Measurements from ENCODE around the gene GTSE1.
"Not testable (repeated sequence)": the region's sequence is repeated elsewhere in the genome, so short reads cannot be mapped to it uniquely, and the experiment has no call there.

The GTSE1 gene

DNA sequence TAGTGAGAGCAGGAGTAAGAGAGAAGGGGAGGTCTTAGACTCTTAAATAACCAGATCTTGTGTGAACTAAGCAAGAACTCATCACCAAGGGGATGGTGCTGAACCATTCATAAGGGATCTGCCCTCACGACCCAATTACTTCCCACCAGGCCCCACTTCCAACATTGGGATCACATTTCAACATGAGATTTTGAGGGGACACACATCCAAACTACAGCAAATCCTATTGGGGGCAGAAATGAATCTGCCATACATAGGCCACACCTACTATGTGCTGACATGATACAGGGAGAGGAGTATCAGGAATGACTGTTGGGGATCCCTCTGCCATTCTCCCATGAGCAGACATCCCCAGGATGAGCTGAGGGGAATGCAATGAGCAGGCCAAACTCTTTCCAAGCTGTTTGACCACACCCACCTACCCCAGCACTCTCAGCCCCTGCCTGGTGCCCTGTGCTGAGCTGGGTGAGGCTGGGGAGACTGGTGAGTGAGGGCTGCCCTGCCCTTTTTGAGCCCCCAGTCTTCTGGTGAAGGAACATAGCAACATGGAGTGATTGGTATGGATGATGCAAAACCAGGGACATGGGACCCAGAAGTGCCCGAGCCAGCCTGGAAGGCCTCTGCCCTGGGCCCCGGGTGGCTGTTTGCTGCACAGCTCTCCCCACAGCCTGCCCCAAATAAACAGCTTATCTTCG, 1.2 kb upstream of the GTSE1 start:
- no peak for DNase-seq

DNA sequence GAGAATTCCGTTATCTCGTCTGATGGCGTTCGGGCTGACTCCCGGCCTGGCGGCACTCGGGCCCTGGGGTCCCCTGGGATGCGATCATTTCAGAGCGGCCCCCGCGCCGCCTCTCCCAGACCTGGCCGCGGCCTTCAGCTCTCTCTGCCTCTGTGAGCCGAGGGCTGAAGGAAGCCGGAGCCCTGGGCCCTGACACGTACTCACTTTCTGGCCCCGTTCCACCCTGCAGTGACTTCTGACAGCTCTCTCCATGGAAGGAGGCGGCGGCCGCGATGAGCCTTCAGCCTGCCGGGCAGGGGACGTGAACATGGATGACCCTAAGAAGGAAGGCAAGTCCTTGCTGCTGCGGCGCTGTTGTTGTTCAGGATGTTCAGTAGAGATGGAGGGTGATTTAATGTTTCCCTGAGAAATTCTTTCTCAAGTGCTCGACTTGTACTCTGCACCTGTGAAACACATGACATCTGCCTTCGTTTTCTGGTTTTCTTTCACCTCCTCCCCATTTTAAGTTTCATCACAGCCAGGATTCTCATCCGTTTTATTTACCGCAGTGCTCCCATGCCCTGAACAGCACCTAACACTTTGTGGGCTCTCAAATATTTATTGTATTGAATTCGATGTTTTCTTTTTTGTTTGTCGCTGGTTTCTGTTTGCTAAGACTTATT, 612 bp downstream of the GTSE1 start:
- no peak for DNase-seq

DNA sequence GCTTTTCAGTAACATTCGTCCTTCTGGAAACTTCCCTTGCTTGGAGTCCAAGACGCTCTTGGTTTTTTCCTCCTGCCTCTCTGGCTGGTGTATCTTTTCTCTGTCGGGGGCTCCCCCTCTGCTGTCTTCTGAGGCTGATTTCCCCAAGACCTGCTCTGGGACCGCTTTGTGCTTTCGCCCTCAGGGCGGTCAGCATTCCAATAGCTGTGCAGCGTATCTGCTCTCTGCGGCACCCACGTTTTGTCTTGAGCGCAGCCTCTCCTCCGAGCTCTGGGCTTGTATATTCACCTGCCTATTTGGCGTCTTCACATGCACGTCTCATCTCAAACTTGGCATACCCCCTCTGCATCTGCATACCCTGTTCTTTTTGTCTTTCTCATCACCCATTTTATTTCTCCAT, 2.4 kb downstream of the GTSE1 start:
- no peak for DNase-seq

DNA sequence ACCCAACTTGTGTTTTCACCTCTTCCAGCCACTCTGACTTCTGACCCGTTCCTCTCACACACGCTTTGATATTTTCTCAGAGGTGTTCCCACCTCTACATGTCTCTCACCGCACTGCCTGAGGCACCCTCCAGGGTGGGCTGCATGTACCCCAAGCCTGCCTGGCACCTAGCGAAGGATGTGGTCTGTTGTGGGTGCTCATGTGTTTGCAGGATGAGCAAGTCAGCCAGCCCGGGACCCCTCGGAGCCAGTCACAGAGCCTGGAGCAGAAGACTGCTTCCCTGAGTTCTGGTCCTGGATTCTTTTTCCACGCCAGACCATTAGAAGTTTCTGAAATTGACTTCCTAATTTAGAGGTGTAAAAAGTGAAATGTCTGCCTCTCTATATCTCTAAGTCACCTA, 3.8 kb downstream of the GTSE1 start:
- DNase-seq = no peak

DNA sequence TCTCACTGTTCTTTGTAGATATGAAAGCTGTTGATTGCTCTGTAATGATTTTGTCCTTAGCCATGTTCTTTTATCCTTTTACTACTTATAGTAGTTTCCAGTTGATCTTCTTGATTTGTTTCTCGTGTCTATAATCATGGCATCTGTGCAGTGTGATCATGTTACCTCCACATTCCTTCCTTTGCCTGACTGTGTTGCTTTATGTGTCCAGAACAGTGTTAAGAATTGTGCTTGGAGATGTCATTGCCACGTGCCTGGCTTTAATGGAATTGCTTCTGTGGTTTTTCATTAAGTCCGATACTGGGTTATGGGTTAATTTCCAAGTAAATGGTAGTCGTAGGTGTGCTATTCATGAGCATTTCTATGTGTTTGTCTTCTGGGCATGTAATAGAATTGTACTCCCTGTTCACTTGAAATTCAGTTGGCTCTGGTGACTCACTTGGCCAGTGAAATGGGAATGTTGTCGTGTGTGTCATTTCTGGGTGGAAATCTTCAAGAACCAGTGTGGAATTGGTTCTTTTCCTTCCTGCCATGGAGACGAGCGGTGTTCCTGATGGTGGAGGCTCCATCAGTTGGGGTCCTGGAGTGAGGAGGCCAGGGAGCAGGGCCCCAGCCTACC, 6.8 kb downstream of the GTSE1 start:
- no peak for DNase-seq

DNA sequence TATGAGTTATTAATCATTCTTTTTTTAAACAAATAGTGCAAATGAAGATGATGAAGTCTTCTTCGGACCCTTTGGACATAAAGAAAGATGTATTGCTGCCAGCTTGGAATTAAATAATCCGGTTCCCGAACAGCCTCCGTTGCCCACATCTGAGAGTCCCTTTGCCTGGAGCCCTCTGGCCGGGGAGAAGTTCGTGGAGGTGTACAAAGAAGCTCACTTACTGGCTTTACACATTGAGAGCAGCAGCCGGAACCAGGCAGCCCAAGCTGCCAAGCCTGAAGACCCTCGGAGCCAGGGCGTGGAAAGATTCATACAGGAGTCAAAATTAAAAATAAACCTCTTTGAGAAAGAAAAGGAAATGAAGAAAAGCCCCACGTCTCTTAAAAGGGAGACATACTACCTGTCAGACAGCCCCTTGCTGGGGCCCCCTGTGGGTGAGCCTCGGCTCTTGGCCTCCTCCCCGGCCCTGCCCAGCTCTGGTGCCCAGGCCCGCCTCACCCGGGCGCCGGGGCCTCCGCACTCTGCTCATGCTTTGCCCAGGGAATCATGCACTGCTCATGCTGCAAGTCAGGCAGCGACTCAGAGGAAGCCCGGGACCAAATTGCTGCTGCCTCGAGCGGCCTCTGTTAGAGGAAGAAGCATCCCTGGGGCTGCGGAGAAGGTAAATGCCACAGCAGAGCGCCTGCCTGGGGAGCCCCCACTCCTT, 11.8 kb downstream of the GTSE1 start:
- DNase-seq = no peak

DNA sequence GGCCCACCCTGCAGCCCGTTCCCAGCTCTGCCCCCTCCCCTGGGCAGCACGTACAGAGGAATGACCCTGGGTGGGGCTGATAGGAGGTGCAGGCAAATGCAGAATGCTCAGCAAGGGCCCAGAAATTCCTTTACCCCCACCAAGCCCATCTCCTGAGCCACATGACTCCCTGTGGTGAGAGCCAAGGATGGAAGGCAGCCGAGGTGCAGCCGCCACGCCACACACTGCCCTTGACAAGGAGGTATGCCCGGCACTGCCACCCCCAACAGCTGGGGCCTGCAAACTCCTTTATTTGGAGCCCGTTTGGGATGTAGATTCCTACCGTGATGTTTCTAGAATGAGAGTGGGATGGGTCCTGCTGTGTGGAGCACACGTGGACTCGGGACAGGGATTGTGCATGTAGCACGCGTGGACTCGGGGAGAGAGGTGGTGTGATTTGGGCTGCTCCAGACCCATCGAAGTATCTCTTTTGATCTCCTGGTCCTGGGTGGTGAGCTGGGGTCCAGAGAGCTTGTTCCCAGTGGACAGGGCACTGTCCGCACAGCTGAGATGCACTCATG, 12.9 kb downstream of the GTSE1 start:
- no peak for DNase-seq

DNA sequence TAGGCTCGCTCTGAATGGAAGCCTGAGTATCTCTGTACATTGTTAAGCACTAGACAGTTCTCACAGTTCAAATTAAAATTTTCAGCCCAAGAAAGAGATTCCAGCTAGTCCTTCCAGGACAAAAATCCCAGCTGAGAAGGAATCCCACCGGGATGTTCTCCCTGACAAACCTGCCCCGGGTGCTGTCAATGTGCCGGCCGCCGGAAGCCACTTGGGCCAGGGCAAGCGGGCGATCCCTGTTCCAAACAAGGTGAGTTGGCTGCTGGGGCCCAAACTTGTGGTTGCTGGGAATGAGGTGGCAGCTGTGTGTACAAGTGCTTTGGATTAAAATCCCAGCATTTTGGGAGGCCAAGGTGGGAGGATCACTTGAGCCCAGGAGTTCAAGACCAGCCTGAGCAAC, 15.4 kb downstream of the GTSE1 start:
- no peak for DNase-seq

DNA sequence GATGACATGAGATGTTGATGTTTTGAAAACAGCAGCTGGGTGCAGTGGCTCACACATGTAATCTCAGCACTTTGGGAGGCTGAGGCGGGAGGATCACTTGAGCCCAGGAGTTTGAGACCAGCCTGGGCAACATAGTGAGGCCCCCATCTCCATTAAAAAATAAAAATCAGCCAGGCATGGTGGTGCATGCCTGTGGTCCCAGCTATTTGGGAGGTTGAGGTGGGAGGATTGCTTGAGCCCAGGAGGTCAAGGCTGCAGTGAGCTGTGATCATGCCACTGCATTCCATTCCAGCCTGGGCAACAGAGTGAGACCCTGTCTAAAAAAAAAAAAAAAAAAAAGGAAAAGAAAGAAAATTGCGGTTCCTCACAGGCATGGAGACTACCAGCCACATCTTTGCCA, 16.2 kb downstream of the GTSE1 start:
- not testable (repeated sequence) for DNase-seq

DNA sequence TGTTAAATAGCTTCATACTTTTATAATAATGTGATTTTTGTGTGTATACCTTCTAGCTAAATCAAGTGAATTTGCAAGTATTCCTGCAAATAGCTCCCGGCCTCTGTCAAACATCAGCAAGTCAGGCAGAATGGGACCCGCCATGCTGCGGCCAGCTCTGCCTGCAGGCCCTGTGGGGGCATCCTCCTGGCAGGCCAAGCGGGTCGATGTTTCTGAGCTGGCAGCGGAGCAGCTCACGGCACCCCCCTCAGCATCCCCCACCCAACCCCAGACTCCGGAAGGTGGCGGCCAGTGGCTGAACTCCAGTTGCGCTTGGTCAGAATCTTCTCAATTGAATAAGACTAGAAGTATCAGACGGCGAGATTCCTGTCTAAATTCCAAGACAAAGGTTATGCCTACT, 19.3 kb downstream of the GTSE1 start:
- DNase-seq = no peak

DNA sequence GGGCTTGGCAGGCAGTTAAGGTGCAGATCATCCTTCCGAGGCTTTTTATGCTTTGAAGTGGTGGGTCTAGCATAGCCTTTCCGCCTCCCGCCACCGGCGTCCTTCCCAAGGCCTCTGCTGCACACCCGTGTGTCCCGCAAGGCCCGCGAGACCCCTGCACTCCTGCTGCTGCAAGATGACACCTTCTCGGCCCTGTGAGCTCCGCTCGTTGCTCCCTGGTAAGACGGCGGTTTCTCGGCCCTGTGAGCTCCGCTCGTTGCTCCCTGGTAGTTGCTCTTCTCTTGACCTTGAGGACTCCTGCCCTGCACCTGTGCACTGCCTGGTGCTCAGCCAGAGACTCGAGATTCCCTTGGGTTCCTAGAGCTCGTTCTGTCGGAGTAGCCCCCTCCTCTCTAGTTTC, 21.0 kb downstream of the GTSE1 start:
- DNase-seq = no peak

DNA sequence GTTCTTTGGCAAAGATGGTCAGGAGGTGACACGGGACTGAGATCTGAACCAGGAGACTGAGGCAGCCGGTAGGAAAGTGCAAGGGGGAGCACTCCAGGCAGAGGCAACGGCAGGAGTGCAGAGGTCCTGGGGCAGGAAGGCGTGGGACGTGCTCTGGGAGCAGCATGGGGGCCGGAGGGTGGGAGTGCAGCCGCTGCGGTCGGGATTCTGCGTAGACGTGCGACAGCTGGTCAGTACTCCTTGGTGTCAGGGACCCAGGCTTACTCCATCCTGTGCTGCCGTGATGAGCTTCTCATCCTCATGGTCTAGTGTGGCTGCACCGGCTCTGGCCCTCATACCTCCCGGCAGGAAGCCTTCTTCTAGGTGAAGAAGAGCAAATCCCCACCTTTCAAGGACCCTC, 21.9 kb downstream of the GTSE1 start:
- no peak for DNase-seq

DNA sequence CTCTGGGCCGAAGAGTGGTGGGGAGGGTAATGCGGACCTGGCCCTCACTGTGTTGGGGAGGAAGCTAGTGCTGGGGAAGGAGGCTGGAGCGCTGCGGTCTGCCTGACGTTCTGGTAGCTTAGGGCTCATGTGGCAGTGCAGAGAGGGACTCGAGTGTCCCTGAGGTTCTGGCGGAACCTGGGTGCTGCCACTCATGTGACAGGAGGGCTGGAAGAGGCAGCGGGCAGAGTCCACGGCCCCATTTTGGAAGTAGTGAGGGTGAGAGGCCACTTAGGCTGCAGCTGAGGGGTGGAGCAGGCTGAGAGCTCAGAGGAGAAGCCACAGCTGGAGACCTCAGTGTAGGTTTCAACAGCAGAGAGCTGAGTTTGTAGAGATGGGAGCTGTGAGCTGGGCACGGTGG, 22.6 kb downstream of the GTSE1 start:
- DNase-seq = no peak

DNA sequence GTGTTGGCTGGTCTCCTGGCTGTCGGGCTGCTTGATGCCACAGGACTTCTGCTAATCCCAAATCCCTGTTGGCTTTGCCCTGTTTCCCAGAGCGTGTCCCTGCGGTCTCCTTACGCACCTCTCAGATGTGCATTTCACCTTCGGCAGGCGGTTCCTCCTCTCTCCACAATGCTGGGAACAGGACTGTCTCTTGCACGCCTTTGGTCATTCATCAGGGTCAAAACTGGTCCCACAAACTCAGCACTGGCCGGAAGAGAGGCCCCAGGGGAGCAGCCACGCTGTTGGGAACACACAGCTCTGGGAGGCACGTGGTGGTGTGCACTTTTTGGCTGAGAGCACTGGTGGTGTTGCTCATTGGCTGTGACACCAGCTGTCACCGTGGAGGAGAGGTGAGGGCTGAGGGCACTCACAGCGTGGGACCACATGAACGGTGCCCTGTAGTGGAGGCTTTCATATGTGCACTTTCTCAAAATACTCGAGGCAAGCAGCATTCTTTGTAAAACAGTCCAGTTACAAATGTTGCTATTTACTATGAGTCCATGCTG, 23.6 kb downstream of the GTSE1 start:
- DNase-seq = no peak

DNA sequence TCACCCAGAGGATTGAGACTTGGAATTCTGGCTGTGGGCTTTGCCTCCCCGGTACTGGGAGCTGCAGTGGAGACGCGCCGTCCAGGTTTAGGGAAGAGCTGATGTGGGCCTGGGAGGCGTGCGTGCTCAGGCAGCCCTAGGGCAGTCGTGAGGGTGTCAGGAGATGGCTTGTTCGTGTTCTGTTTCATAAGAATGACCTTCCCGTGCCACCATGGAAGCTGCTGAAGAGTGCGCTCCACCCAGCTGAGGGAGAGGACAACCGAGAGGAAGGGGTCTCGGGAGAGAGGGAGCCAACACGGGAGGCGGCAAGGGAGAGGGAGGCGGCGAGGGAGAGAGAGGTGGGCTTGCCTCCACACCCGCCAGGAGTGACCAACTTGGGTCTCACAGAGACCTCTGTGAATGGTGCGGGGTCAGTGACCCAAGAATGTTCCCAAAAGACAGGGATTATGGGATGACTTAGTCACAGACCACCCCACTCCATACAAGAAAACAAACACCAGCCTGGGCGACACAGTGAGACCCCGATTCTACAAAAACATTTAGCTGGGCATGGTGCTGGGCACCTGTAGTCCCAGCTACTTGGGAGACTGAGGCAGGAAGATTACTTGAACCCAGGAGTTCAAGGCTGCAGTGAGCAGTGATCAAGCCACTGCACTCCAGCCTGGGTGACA, 24.2 kb downstream of the GTSE1 start:
- DNase-seq = no peak

DNA sequence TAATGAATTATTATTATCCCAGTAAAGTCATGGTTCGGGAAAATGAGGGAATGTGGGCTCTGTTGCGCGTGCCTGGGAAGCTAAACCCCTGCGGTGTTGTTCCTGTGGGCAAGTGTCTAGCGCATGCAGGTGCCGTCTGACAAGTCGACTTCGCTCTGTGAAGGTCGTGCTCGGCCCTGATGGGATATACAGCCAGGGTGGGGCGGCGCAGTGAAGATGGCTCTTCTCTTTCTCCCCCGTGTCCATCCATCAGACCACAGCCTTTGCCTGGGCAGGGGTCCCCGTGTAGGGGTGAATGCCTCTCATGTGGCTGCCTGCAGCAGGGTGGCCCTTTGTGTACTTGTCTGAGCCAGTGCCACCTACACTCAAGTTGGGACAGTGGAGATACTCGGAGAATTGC, 26.0 kb downstream of the GTSE1 start:
- no peak for DNase-seq

DNA sequence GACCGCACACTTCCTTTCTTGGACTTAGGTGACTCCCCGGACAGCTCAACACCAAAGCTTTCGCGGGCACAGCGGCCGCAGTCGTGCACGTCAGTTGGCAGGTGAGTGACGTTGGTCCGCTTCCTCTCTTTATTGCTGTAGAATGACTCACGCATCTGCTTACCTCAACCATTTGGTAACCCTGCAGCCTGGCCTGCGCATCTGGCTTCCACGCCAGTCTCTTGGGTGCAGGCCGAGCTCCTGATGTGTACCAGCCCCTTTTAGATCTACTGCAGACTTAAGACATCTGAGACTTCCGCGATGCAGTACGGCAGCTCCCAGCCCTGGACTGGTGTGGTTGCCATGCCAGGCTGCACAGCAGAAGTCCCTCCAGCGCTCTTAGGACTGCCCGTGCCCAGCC, 26.5 kb downstream of the GTSE1 start:
- DNase-seq = no peak

DNA sequence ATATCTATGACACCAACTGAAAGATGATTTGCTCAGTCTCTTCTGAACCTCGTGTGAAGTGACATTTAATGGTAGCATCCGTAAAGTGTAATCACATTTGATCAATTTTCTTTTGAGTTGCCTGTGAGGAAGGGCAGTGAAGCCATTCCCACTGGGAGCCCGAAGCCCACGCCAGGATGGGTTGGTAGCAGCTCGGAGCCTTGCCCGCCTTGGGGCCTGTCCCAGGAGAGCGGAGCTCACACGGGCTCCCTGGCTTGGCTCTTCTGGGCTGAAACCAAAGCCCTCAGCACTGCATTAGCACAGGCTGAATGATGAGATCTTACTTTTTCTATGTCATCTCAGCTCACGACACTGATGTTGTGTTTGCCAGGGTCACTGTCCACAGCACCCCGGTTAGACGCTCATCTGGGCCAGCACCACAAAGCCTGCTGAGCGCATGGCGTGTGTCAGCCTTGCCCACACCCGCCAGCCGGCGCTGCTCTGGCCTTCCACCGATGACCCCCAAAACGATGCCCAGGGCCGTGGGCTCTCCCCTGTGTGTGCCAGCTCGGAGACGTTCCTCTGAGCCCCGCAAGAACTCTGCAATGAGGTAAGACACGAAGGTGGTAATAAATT, 29.5 kb downstream of the GTSE1 start:
- no peak for DNase-seq

DNA sequence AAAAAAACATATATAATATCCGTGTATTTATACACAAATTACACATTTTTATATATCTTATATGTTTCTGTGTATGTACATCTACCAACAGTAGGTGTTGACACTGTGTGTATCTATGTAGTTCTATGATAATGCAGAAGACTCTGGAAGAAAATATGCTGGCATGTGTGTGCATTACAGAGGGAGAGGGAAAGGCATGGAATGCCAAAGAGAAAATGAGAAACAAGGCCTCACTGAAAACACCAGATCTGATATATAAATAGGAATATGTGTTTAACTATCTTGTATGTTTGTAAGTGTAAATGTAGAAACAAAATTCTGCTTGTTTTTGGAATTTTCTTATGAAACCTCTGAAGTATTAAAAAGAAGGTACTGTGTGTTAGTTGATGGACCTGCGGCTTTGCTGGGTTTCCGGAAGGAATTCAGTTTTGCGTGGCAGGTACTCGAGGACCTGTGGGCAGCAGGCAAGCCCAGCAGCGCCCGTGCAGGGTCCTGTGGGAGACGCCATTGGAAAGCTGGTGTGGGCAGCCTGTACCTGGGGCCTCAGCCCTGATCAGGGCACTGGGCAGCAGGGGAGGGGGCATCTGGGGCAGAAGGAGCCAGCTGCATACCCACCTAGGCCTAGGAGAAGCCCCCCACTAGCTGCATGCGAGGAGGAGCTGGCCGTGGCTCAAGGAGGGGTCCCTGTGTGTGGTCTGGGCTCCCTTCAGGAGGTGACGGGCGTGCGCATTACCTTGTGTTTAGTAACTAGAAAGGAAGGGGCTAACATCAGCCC, 31.2 kb downstream of the GTSE1 start:
- DNase-seq = no peak

DNA sequence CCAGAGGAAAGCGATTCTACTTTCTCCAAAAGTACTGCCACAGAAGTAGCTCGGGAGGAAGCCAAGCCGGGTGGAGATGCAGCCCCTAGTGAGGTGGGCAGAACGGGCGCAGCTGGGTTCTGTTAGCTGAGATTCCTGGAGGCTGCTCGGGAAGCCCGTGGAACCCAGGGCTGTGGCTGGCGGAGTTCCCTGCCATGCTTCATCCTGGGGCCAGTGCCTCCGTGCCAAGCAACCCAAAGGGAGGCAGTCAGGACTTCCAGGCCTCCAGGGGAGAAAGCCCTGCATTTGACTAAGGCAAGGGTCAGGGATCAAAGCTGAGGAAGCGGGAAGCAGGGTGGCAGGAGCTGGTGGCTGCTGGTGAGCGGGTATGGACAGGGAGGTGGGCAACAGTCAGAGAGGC, 32.1 kb downstream of the GTSE1 start:
- no peak for DNase-seq

DNA sequence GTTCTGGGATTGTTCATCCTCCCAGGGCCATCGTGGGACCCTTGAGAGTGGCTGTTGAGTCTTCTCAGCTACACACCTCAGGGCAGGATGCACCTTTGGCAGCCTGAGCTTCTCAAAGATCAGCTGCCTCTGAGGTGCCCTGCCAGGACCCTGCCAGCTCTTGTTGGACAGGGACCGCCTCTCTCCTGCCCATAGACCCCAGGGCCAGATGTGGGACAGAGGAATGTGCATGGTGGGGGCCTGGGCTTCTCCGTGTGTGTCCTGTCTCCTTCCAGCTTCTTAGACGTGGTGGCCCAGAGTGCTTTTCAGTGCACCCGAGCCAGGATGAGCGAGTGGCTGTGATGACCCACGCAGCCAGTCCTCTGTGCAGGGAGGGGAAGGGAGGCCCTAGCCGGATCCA, 32.9 kb downstream of the GTSE1 start:
- no peak for DNase-seq

DNA sequence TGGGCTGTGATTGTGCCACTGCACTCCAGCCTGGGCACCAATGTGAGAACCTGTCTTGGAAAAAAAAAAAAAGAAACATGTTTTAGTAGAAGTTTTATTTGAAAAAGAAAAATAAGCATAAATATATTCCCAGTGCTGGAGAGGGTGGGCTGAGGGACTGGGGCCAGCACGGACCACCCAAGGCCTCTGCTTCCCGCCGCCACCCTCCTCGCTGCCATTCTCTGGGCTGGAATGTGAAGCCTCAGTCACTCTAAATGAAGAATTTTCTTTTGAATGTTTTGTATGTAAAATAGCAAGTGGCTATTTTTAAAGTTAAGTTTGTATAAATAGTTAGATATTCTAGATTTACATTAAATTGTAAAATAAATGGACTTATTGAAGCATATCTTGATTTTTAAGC, 33.8 kb downstream of the GTSE1 start:
- DNase-seq = no peak
